ENCODE measurements around the gene SLC37A3.
"Not testable (repeated sequence)": the region's sequence is repeated elsewhere in the genome, so short reads cannot be mapped to it uniquely, and the experiment has no call there.

SLC37A3 gene

DNA sequence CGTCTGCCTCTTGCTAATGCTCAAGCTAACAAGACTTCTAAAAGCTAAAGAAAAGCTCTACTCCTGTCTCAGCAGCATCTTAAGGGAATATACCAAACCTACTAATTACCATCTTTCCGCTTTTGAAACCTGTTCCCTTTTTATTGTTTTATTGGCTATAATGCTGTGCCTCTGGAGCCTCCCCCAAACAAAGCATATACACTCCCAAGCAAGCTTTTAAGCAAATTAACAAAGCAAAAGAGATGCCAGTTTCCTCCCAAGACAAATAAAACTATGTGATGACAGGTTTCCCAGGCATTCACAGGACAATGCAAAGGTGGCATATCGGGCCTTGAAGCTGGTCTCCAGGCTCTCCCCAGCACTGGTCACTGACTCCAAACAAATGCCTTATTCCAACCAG lies 52.9 kb downstream of the SLC37A3 start:
- no peak for DNase-seq

DNA sequence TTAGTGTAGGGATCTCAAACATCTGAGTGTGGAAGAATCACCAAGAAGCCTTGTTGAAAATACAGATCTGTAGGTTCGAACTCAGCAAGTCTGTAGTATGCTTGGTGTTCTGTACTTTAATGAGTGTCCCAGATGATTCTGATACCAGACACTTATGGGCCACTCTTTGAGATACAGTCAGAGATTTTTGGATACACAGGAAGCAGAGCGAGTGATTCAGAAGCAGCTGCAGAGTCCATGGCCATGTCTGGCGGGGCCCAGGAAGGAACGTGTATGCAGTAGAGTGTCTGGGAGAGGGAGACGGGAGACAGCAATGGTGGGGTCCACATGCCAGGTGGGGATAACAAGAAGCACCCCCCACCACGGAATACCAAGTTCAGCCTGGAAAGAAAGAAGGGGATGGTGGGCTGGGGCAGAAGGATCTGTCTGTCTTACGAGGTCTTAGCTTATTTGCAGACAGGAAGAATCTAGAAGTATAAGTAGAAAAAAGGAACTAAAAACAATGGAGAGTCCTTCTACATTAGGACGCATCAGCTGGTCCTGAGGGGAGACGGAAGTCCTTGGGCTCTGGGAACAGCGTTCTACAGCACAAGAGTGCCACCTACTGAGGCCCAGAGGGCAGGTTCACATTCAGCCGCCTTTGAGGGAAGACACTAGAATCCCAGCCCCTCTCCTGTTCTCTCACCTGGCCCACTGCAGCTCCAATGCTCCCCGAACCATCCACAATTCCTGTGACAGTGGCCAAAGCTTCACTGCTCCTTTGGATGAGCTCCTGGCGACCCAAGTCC lies 55.4 kb downstream of the SLC37A3 start:
- DNase-seq, result peak; percentile 19 to 82

DNA sequence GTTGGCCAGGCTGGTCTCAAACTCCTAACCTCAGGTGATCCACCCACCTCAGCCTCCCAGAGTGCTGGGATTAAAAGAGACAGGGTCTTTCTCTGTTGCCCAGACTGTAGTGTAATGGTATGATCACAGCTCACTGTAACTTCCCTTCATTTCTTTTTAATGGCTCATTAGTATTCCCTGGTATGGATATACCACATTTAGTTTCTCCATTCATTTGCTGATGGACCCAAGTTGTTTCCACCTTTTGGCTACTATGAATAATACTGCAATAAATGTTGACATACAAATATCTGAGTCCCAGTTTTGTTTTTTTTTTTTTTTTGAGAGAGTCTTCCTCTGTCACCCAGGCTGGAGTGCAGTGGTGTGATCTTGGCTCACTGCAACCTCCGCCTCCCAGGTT lies 59.4 kb downstream of the SLC37A3 start:
- not testable (repeated sequence) for DNase-seq

DNA sequence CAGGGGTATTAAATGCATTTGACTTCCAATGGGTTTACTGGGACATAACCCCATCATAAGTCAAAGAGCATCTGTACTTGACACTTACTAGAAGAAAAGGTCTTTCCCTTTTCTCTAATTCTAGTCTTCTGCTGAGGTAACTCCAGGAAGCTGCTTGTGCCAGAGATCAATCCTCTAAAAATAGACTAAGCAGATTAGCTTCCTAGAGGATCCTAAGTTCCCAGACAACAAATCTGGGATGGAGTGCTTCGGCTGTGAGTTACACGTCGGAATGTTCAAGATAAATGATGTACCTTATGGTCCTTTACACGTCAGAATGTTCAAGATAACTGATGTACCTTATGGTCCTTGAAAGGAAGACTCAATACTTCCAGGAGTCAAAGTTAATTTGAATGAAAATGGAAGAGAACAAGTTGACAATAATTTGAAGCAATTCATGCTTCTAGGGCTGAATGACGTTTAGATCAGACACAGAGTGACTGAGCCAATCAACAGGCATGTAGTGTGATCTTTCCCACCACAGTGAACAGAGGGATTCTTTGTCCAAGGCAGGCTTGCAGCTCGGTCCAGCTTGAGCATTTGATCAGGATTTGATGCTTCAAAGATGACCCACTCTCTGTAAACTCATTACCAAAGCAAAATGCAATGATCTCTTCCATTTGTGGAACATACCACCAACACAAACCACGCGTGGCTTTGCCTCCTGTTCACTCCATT lies 63.8 kb downstream of the SLC37A3 start:
- no peak for DNase-seq

DNA sequence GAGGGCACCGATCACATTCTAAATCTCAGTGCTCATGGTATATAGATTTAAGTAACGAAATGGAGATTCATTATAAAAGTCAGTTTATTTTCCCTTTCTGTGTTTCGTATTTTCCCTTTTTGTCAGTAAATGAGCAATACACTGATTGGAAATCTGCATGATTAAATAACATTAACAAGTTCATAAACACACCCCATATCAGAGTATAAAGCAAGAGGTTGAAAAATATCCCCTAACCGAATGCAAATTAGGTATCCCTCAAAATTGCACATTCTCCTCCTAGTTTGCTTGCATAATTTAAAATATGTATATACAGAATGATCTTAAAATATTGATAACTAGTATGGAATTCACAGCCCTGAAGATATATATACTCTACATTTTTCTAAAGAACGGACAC lies 64.6 kb downstream of the SLC37A3 start:
- DNase-seq, result no peak

DNA sequence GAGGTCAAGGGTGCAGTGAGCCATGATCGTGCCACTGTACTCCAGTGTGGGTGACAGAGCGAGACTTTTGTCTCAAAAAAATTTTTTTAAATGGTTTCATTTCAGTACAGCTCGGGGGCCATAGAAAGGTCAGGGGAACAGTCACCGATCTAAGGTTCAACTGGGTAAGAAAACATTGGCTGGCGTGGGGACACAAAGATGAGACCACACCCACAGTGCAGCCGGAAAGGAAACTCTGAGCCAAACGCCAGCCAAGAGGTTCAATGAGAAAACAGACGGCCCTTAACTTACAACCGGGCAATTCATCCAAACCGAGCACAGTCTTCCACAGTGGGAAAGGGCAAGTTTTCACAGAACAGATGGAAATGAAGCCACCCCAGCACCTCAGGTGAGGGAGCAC lies 65.1 kb downstream of the SLC37A3 start:
- no peak for DNase-seq

DNA sequence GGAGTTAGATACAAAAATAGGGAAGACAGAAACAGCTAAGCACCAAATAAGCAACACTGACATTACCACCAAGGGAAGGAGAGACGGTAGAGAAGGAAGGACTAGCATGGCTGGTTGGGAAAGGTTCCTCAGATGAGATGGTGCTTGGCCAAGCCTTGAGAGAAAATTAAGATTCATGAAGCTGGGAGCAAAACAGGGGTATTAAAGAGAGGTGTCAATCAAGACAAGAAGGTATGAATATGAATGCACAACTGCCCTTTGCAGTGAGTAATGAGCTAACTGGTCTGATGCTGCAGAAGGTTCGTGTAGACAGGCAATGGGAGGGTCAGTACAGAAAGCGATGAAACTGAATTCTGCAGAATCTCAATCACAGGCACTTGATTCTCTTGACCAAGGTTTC lies 67.7 kb downstream of the SLC37A3 start:
- no peak for DNase-seq

DNA sequence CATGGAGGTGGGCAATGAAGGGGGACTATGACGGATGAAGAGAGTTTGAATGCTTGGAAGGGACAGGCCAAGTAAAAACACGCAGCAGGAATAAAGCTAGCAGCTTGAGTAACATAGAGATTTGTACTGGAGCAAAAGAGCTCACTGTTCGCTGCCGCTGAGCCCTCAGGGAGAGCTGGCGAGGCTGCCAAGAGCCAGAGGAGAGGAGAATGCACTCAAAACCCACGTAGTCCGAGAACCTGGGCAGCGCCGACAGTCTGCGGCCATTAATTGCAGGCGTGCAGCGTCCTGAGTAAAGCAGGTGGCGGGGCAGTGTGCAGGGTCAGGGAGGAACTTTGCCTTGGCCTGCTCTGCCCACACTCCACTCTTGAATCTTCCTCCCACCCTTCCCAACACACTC lies 68.2 kb downstream of the SLC37A3 start:
- no peak for DNase-seq

DNA sequence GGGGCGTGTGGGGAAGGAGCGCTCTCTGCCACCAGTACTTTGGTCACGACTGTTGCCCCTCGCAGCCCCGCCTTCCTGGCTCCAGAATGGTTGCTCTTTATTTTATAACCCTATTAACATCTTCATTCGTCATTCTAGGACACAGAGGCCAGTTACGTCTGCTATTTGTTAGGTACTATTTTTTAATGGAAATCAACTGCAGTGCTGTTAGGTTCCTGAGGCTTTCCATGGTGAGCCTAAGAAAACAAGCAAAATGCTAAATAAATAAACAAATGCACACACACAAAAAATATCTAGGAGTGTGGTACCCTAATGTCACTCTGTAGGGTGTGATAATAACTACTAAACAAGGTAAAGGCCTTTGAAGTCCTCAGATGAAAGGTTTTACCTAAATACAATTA lies 71.1 kb downstream of the SLC37A3 start:
- no peak for DNase-seq

DNA sequence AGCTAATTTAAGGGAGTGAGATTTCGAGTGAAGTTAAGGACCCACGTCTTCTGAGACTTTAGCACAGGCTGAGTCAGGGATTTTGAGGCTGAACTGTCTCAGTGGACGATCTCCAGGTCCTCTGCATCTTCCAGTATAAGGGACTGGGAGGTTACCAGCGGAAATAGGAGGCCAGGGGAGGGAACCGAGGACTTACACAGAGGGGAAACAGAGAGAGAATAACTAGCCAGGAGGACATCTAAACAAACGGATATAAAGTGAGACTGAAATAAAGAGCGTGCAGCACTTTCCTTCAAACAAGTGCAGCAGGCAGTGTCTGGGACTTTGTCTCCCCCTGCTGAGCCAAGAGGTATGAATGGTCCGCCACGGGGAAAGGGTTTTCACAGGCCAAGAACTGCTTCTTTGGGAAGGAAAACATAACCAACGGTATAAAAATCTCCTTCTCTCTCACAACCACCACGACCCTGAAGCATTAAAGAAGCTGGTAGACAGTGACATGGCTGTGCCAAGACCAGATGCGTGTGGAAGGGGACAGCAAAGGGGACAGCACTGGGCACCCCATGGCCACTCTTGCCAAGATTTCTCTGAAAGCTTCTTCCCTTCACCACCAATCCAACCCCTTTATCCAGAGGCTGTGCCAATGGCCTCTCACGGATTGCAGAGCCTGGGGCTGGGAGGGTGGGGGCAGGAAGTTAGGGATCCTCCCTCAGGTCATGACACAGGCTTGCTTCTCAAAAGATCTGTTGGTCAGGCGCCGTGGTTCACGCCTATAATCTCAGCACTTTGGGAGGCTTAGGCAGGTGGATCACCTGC lies 72.0 kb downstream of the SLC37A3 start:
- peak; percentile 19 to 70 for DNase-seq

DNA sequence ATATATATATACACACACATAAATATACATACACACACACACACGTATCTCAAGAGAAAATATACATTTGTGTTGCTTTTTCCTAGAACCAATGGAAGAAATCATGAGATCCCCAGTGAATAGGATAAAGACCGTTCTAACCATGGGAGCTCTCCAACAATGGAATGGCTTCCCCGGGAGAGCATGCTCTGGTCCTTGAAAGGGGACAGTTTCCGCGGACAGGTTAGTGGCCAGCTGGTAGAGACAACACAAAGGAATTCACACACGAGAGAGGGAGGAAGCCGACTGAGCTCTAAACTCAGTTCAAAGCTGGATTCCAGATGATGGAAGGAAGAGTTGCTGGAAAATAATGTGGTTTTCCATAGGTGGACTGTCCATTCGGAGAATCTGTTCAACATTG lies 72.7 kb downstream of the SLC37A3 start:
- no peak for DNase-seq

DNA sequence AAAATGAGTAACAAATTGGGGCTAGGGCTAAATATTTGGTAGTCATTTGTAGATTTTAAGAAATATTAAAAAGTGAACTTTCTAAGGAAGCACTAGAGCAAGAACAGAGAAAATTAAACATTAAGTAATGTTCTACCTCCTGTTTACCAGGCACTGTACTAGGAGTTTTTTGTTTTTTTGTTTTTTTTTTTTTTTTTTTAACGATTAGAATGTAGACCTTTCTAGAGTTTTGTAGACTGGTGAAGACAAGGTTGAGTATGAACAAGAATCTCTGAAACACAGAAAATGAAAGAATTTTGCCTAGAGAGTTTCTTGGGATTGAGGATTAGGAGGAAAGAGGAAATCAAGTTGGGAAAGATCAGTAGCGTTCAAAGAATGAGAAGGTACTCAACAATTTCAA lies 73.6 kb downstream of the SLC37A3 start:
- no peak for DNase-seq

DNA sequence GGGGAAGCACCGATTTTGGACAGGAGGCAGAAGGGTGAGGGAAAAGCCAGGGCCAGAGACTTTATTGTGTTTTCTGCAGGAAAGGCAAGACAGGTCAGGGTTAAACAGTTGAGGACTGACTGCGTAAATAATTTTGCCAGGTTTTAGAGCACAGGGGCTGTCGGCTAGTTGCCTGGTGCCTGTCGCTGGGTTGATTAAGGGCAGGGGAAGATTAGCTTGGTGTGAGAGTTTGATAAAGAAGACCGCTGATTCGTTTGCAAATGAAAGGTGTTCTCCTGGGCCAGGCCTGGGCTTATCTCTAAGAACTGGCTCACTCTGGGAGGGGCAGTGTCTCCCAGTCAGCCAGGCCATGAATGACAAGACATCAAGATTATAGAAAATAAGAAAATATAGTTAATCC lies 75.6 kb downstream of the SLC37A3 start:
- no peak for DNase-seq

DNA sequence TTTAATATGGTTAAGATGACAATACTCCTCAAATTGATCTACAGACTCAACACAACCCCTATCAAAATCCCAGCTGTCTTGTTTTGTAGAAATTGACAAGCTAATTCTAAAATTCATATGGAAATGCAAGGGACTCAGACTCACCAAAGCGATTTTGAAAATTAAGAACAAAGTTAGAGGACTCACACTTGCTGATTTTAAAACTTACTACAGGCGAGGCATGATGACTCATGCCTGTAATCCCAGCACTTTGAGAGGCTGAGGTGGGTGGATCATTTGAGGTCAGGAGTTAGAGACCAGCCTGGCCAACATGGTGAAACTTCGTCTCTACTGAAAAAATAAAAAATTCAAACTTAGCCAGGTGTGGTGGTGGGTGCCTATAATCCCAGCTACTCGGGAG lies 78.3 kb downstream of the SLC37A3 start:
- DNase-seq, result not testable (repeated sequence)

DNA sequence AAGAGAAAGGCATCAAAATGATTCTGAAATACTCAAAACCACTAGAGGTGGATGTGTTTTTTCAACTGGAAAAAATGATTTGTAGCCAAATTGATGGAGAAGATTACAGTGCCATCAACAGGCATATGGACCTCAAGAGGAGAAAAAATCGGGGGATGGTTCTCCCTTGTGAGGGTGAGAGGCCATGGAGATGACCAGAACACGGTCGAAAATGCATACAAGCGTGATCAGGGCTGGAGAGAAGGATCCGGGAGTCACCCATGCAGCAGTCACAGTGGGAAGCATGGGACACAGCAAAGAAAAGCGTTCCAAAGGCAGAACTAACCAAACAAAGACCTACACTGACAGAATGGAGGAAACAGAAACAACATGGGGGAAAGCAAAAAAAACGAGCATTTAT lies 80.3 kb downstream of the SLC37A3 start:
- DNase-seq, result no peak

DNA sequence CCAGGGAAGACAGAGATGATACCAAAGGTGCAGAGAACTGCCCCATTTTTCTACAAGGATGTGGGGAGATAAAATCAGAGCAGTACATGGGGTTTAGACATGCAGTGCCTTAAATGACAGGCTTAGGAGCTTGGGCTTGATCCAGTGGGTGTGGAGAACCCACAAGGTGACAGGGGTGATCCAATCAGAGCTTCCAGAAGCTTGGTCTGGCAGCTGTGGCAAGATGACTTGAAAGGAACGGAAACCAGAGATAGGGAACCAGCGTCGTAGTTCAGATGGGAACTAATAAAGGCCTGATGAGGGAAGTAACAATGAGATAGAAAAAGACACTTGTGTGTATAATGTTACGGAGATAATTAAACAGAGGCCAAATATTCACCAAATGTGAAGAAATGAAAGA lies 80.7 kb downstream of the SLC37A3 start:
- no peak for DNase-seq

DNA sequence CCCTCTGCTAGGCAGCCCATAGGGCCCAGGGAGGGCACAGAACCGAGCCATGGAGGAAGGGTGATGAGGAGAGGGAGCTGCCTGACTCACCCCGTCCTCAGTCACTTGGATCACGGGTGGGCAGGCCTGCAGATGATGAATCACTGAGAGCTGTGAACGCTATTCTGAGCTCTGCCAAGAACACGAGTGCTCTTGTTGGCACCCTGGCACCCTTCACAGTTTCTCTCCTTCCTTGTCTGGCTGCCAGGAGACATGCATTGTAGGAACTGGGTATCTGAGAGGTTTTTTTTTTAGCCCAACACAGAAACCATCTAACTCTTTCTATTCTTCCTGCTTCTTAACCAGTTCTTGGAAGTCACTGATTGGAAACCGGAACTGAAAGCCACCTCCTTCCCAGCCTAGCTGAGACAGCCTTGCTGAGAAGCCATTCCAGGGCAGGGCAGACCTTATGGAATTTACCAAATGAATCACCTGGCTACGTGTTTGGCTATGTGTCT lies 82.1 kb downstream of the SLC37A3 start:
- DNase-seq, result peak; percentile 18 to 70

DNA sequence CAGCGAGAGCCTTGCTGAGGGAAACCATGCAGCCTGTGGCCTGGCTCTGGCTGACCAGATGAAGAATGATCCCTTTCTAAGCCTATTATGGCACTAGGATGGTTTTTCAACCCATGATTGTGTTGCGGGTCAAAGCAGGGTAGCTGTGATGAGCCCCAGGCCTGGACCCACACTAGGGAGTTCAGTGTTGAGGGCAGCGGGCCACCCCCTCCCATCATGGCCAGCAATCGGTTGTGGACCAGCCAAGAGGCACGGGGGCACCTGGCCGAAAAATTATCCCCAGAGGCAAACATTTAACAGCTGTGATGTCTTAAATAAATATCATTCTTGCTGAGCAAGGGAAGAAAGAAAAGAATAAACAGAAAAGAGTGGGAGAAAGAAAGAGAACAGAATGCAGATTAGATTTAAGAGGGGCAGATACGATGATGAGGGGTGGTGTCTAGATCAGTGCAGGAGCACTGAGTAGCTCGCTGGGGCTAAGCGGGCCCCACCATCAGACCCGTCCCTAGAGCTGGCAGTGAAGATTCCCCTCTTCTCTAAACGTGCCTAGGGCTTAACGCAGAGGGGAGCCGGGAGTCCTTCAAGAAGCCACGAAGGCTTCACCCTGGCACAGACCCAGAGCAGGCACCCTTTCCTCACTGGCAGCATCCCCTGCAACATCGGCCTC lies 82.7 kb downstream of the SLC37A3 start:
- no peak for DNase-seq

DNA sequence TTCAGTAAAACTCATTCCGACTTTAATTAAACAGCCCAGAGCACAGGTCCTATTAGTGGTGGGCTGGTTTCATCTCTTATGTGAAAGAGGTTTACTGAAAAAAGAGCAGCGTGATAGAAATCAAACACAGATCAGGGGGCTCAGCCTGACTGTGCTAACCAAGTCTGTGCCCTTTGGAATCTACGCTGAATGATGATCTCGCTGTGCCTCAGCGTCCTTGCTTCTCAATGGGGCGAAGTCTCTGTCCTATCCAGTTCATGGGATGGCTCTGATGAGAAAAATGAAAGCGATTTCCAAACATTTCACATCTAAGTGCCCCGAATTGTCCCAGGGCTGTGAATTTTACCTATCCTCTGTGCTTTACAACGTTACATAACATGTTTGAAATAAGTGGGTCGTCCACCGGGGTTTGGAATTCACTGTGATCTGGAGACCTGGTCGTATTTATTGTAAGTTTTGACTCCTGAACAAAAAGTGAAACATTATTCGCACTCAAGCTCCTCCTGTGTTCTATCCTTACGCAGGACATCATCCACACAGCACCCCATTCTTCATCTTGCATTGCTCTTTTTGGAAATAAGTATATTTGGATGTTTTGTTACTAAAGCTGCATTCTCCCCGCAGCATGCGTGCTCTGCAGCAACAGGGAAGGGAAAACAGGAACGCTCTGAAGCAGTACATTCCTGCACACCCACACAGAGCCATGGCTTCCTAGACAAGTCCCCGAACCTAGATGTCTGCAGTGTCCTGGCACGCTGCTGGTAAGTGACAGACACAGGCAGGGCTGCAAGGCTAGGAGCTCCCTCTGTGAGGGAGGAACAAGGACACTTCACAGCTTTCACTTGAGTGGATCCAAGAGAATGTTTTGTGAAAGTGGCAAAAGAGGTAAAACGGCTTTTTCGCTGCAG lies 83.5 kb downstream of the SLC37A3 start:
- no peak for DNase-seq

DNA sequence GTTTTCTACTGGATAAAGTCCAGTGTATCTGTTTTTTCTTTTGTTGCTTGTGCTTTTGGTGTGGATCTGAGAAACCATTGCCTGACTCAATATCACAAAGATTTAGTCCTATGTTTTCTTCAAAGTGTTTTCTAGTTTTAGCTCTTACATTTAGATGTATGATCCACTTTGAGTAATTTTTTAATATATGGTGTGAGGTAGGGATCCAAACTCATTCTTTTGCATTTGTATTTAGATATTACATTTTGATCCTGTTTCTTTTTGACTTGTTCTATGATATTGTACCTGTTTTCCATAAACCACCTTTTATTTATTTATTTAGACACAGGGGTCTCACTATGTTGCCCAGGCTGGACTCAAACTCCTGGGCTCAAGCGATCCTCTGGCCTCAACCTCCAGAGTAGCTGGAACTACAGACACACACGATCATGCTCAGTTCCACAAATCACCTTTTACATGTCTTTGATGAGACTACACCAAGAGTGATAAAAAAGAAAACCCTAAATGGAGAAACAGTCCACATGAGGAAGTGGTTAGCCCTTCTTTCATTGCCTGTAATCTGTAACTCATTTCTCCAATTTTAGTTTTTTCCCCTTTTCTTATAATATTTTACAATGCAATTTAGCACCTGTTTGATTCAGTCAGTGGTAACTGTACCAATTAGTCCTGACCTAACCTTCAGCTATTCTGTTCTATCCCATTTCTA lies 86.0 kb downstream of the SLC37A3 start:
- no peak for DNase-seq

DNA sequence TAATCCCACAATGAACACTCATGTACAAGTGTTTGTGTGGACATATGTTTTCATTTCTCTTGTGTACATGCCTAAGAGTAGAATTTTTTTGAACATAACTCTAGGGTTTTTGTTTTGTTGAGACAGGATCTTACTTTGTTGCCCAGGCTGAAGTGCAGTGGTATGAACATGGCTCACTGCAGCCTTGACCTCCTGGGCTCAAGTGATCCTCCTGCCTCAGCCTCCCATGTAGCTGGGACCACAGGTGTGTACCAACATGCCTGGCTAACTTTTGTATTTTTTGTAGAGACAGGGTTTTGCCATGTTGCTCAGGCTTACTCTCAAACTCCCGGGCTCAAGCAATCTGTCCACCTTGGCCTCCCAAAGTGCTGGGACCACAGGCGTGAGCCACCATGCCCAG lies 87.2 kb downstream of the SLC37A3 start:
- DNase-seq, result not testable (repeated sequence)
